Measurements from ENCODE around the gene TMEM179B. TPM values are rescaled to one million over a fixed set of nuclear protein-coding genes. Genes with fewer than 3 reads are reported as not detected.

TMEM179B gene
- total and polyA plus RNA-seq, 2 of the 13 experiments (the other 11 are each of a cell fraction or from before 2014, with no cell fraction given): 24.8 to 25.7 TPM

GRCh38 chr11:62753736-62754603, 33.2 kb upstream of the TMEM179B start, which contains the start of gene ZBTB3 (continued):
- peak; percentile 70 for TF ChIP-seq SIN3B (IDR thresholded peaks at IDR 0.05; ENCODE audit: low read length)
- TF ChIP-seq THAP8 (CRISPR knock-in tag; IDR thresholded peaks at IDR 0.05; ENCODE audit: borderline replicate concordance): no peak
- TF ChIP-seq ZNF326 (CRISPR knock-in tag; IDR thresholded peaks at IDR 0.05; ENCODE audit: borderline replicate concordance): no peak
- TF ChIP-seq ZNF619 (CRISPR knock-in tag; IDR thresholded peaks at IDR 0.05): no peak
- no peak for TF ChIP-seq ZEB1 (IDR thresholded peaks at IDR 0.05; ENCODE audit: insufficient replicate concordance, low read depth)
- no peak for TF ChIP-seq SSRP1 (CRISPR knock-in tag; IDR thresholded peaks at IDR 0.05)
- peak; percentile 21; the same call in 1 of the 2 replicates for TF ChIP-seq RFXANK (CRISPR knock-in tag; IDR thresholded peaks at IDR 0.05)
- TF ChIP-seq, protein P1, sequence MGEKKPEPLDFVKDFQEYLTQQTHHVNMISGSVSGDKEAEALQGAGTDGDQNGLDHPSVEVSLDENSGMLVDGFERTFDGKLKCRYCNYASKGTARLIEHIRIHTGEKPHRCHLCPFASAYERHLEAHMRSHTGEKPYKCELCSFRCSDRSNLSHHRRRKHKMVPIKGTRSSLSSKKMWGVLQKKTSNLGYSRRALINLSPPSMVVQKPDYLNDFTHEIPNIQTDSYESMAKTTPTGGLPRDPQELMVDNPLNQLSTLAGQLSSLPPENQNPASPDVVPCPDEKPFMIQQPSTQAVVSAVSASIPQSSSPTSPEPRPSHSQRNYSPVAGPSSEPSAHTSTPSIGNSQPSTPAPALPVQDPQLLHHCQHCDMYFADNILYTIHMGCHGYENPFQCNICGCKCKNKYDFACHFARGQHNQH (CRISPR knock-in tag; IDR thresholded peaks at IDR 0.05): peak; percentile 40; the same call in 1 of the 2 replicates
- TF ChIP-seq, protein P2, sequence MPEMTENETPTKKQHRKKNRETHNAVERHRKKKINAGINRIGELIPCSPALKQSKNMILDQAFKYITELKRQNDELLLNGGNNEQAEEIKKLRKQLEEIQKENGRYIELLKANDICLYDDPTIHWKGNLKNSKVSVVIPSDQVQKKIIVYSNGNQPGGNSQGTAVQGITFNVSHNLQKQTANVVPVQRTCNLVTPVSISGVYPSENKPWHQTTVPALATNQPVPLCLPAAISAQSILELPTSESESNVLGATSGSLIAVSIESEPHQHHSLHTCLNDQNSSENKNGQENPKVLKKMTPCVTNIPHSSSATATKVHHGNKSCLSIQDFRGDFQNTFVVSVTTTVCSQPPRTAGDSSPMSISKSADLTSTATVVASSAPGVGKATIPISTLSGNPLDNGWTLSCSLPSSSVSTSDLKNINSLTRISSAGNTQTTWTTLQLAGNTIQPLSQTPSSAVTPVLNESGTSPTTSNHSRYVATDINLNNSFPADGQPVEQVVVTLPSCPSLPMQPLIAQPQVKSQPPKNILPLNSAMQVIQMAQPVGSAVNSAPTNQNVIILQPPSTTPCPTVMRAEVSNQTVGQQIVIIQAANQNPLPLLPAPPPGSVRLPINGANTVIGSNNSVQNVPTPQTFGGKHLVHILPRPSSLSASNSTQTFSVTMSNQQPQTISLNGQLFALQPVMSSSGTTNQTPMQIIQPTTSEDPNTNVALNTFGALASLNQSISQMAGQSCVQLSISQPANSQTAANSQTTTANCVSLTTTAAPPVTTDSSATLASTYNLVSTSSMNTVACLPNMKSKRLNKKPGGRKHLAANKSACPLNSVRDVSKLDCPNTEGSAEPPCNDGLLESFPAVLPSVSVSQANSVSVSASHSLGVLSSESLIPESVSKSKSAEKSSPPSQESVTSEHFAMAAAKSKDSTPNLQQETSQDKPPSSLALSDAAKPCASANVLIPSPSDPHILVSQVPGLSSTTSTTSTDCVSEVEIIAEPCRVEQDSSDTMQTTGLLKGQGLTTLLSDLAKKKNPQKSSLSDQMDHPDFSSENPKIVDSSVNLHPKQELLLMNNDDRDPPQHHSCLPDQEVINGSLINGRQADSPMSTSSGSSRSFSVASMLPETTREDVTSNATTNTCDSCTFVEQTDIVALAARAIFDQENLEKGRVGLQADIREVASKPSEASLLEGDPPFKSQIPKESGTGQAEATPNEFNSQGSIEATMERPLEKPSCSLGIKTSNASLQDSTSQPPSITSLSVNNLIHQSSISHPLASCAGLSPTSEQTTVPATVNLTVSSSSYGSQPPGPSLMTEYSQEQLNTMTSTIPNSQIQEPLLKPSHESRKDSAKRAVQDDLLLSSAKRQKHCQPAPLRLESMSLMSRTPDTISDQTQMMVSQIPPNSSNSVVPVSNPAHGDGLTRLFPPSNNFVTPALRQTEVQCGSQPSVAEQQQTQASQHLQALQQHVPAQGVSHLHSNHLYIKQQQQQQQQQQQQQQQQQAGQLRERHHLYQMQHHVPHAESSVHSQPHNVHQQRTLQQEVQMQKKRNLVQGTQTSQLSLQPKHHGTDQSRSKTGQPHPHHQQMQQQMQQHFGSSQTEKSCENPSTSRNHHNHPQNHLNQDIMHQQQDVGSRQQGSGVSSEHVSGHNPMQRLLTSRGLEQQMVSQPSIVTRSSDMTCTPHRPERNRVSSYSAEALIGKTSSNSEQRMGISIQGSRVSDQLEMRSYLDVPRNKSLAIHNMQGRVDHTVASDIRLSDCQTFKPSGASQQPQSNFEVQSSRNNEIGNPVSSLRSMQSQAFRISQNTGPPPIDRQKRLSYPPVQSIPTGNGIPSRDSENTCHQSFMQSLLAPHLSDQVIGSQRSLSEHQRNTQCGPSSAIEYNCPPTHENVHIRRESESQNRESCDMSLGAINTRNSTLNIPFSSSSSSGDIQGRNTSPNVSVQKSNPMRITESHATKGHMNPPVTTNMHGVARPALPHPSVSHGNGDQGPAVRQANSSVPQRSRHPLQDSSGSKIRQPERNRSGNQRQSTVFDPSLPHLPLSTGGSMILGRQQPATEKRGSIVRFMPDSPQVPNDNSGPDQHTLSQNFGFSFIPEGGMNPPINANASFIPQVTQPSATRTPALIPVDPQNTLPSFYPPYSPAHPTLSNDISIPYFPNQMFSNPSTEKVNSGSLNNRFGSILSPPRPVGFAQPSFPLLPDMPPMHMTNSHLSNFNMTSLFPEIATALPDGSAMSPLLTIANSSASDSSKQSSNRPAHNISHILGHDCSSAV (CRISPR knock-in tag; IDR thresholded peaks at IDR 0.05; ENCODE audit: borderline replicate concordance): no peak
- TF ChIP-seq ZMYM3 (CRISPR knock-in tag; IDR thresholded peaks at IDR 0.05): peak; percentile 74; the same call in 1 of the 2 replicates
- TF ChIP-seq HDAC1 (CRISPR knock-in tag; IDR thresholded peaks at IDR 0.05): no peak
- TF ChIP-seq ESRRA (CRISPR knock-in tag; IDR thresholded peaks at IDR 0.05; ENCODE audit: low read depth): no peak
- TF ChIP-seq SMARCC2 (IDR thresholded peaks at IDR 0.05): no peak
- TF ChIP-seq CREB1 (IDR thresholded peaks at IDR 0.05): peak; percentile 85
- peak; percentile 73 for TF ChIP-seq CREB1 (CRISPR knock-in tag; IDR thresholded peaks at IDR 0.05)
- no peak for TF ChIP-seq SMYD3 (CRISPR knock-in tag; IDR thresholded peaks at IDR 0.05)
- TF ChIP-seq ZNF256 (CRISPR knock-in tag; conservative IDR thresholded peaks at IDR 0.05): no peak
- peak; percentile 43; the same call in 1 of the 2 replicates for TF ChIP-seq ELF3 (CRISPR knock-in tag; IDR thresholded peaks at IDR 0.05)
